ENCODE results near the gene TOM1L1.

TOM1L1 gene

GRCh38 chr17:54898576-54898975 is 2.1 kb upstream of the TOM1L1 start:
- no peak for DNase-seq

GRCh38 chr17:54899201-54899600 is 1.5 kb upstream of the TOM1L1 start:
- no peak for DNase-seq

GRCh38 chr17:54899721-54900456 is 763 bp upstream of the TOM1L1 start:
- DNase-seq: no peak

GRCh38 chr17:54901230-54901822 is 674 bp downstream of the TOM1L1 start:
- no peak for DNase-seq

GRCh38 chr17:54902017-54902416 is 1.4 kb downstream of the TOM1L1 start:
- DNase-seq: no peak

- no peak for DNase-seq
These were observed 2.0 kb downstream of the TOM1L1 start for GRCh38 chr17:54902611-54903010.

- no peak for DNase-seq
These were observed 2.7 kb downstream of the TOM1L1 start for GRCh38 chr17:54903375-54903774.

- no peak for DNase-seq
These were observed 6.0 kb downstream of the TOM1L1 start for GRCh38 chr17:54906683-54907082.

- DNase-seq: no peak
These were observed 6.7 kb downstream of the TOM1L1 start for GRCh38 chr17:54907376-54907775.

- no peak for DNase-seq
These were observed 9.1 kb downstream of the TOM1L1 start for GRCh38 chr17:54909766-54910165.

- no peak for DNase-seq
These were observed 16.1 kb downstream of the TOM1L1 start for GRCh38 chr17:54916721-54917120.

GRCh38 chr17:54919425-54919824 is 18.8 kb downstream of the TOM1L1 start:
- DNase-seq: no peak

- DNase-seq: no peak
These were observed 20.2 kb downstream of the TOM1L1 start for GRCh38 chr17:54920819-54921218.

GRCh38 chr17:54924405-54924804 is 23.8 kb downstream of the TOM1L1 start:
- no peak for DNase-seq

- DNase-seq: no peak
These were observed 26.9 kb downstream of the TOM1L1 start for GRCh38 chr17:54927525-54927924.

GRCh38 chr17:54932711-54933110 is 32.1 kb downstream of the TOM1L1 start:
- DNase-seq: no peak

- DNase-seq: no peak
These were observed 33.3 kb downstream of the TOM1L1 start for GRCh38 chr17:54933921-54934320.

- no peak for DNase-seq
These were observed 34.8 kb downstream of the TOM1L1 start for GRCh38 chr17:54935471-54935870.

- DNase-seq: no peak
These were observed 36.4 kb downstream of the TOM1L1 start for GRCh38 chr17:54937018-54937417.

- no peak for DNase-seq
These were observed 36.8 kb downstream of the TOM1L1 start for GRCh38 chr17:54937426-54937825.

GRCh38 chr17:54941285-54941684 is 40.6 kb downstream of the TOM1L1 start:
- DNase-seq: no peak

- no peak for DNase-seq
These were observed 44.1 kb downstream of the TOM1L1 start for GRCh38 chr17:54944796-54945195.

GRCh38 chr17:54945231-54945630 is 44.6 kb downstream of the TOM1L1 start:
- DNase-seq: no peak

GRCh38 chr17:54945671-54946070 is 45.0 kb downstream of the TOM1L1 start:
- no peak for DNase-seq

GRCh38 chr17:54947396-54947795 is 46.7 kb downstream of the TOM1L1 start:
- DNase-seq: no peak

Data from T-helper 1 cell (primary cell).